GM12864 (cell line): ENCODE results near the gene BMP8B.

Source experiments
- DNase-seq: peaks from one replicate; pipeline ENCODE4 v3.0.0-alpha.2; 2011; ENCODE audit warnings: low read depth
- H3K4me3 ChIP-seq: 2 replicates; pipeline ENCODE4 v1.5.1; 2011; ENCODE audit warnings: mild to moderate bottlenecking, low read depth, low read length, control low read depth
- TF ChIP-seq, protein P1 (sequence below): IDR thresholded peaks from 2 replicates; pipeline ENCODE4 v1.5.1; 2011; ENCODE audit warnings: low read depth, mild to moderate bottlenecking, moderate library complexity, low read length, control low read depth, inconsistent platforms; ENCODE audit errors: missing control alignments

Gene BMP8B

DNA sequence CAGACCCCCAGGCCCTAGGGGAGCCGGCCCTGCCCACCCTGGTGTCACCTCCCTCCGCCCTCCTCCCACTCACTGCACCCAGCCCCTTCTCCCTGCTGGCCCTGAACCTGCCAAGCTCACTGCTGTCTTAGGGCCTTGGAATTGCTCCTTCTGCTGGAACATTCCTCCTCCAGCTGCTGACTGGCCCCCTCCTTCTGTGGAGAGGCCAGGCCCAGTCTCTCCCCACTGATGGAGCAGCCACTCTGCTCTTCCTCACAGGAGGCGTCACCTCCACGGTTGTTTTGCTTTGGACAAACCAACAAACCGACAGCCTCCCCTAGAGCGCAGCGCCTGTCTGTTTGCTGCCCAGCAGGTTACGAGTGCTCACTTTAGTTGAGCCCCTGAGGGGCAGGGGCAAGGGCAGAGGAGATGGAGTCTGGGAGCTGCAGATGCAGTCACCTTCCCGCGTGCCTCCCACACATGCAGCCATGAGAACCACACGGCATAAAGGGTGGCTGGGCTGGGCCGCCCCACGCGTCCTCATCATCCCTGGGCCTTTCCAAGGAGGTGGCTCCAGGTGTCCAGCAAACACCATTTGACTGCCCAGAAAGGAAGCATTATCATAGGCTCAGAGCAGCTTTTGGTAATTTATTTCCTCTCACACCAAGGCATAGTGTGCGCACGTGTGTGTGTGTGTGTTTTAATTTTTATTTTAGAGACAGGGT lies 27.0 kb downstream of the BMP8B start:
- H3K4me3 ChIP-seq = no peak overlapping the region
- DNase-seq = no peak
- TF ChIP-seq, protein P1, sequence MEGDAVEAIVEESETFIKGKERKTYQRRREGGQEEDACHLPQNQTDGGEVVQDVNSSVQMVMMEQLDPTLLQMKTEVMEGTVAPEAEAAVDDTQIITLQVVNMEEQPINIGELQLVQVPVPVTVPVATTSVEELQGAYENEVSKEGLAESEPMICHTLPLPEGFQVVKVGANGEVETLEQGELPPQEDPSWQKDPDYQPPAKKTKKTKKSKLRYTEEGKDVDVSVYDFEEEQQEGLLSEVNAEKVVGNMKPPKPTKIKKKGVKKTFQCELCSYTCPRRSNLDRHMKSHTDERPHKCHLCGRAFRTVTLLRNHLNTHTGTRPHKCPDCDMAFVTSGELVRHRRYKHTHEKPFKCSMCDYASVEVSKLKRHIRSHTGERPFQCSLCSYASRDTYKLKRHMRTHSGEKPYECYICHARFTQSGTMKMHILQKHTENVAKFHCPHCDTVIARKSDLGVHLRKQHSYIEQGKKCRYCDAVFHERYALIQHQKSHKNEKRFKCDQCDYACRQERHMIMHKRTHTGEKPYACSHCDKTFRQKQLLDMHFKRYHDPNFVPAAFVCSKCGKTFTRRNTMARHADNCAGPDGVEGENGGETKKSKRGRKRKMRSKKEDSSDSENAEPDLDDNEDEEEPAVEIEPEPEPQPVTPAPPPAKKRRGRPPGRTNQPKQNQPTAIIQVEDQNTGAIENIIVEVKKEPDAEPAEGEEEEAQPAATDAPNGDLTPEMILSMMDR = no peak

DNA sequence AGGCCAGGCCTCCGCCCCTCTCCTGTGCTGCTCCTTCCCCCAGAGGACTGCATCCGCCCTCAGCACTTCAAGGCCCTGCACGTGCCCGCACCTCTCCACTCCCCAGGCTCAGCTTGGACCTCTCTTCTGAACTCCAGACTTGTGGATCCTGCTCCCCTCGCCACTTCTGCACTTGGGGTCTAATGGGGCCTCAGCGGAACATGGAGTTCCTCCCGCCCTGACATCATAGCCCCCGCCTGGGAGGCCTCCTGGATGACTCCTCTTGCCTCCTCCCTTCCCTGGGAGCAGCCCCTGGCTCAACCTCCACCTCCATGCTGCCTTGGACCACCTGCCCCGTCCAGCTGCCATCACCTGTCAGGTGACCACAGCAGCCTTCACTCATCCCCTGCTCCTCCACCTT lies 27.6 kb downstream of the BMP8B start:
- TF ChIP-seq, protein P1 = no peak
- no peak for DNase-seq
- H3K4me3 ChIP-seq = no peak overlapping the region

DNA sequence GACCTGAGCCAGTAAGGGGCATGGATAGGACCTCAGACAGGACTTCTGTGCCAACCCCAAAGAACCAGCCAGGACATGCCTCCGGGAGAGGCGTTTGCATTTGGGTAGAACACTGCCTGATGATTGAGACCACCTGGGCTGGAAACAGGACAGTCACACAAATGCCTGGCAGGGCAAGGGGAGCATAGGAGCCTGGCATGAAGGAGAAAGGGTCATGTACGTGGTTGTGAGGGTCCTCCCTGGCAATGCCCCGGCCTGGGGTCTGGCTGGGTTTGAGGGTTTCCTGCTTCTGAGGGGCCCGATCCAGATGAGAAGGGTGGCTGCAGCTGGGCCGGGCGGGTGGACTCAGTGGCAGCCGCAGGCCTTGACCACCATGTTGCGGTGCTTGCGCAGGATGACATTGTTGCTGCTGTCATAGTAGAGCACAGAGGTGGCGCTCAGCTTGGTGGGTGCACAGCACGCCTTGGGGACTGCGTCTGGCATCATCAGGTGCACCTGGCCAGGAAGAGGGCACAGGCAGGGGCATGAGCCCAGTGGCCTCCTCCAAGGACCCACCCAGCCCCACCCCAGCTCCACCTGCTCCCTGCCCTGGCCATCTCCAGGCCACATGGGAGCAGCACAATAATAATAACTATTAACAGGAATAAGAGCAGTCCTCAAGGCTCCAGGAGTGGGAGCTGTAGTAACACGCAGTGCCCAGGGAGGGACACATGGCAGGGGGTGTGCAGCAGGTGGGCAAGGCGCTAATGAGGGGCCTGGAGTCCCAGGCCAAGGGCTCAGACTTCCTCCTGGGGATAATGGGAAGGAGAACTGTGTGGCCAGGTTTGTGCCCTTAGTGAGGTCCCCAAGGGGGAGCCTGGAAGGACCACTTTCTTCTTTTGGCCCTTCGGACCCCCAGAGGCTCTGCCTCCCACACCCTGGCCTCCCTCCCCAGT lies 28.3 kb downstream of the BMP8B start:
- TF ChIP-seq, protein P1 = no peak
- no peak overlapping the region for H3K4me3 ChIP-seq
- DNase-seq = no peak

DNA sequence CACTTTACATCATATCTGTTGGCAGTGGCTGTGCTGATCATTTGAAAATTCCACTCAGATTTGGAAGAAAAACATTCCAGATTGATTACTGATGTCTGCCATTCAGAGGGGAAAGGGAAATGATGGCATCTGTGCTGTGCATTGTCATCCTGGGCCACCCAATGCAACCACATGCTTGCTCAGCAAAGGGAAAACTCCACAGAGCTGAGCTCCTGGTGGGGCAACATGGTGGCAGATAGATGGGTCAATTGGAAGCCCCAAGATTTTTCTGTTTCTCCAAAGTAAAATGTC lies 29.3 kb downstream of the BMP8B start:
- no peak overlapping the region for H3K4me3 ChIP-seq
- TF ChIP-seq, protein P1 = no peak
- no peak for DNase-seq

DNA sequence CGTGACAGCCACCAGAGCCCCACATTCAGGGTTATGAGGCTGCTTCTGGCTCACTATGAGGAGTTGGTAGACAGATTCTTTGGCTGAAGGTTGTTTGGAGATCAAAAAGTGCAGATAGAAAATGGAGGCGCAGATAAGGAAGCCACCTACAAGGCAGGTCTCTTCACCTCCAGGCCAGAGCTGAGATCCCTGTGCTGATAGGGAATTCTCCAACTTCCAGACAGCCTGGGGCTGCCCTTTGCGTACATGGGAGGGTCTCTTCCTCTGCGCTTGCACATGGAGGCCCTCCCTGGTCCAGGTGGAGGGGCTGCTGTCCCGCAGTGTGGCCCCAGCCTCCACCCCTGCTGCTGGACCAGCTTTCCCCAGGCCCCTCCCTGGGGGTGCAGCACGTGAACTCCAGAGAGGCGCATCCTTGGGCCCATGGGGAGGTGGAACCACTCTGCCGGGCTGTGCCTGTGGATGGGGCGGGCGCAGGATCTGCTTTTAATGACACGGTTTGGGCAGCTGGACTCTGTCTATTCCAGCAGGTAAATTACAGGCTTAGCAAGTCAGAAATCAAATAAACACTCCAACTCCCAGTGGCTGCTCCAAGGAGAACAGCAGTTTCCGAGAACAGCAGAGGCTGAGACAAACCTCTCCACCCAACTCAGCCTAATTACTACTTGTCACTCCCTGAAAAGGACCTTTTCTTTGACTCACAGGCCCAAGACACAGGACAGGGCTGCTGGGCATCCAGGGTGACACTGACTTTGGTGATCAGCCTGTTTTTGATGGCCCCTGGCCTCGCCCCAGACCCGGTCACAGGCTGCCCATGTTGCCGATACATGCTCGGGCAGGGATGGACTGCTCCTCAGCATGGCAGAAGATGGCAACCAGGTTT lies 29.9 kb downstream of the BMP8B start:
- H3K4me3 ChIP-seq = no peak overlapping the region
- no peak for DNase-seq
- TF ChIP-seq, protein P1 = no peak

DNA sequence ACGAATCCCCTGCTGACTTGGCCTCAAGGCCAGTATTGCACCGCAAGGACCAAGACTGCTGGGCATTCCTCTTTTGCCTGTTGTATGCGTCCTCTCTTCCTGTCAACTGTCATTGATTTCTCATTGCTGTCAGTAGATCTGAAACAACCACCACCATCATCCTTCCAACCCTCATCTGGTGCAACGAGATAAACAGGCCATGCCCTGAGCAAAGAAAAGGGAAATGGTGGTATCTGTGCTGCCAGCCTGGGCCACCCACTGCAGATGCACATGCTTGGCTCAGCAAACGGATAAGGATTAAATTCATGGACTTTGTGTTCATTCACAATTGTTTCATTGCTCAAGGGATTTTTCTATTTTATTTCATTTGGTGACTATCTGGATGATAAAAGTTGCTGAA lies 31.2 kb downstream of the BMP8B start:
- DNase-seq = no peak
- TF ChIP-seq, protein P1 = no peak
- no peak overlapping the region for H3K4me3 ChIP-seq
